GM18909 (cell line): ENCODE results near the gene RGS7.
"Not testable (repeated sequence)": the region's sequence is repeated elsewhere in the genome, so short reads cannot be mapped to it uniquely, and the experiment has no call there.

ENCODE experiments used
- ATAC-seq: cut with Tn5 transposase; IDR thresholded peaks from one replicate; pipeline ENCODE4 v1.9.1; 2021; ENCODE audit warnings: mild to moderate bottlenecking; ENCODE audit not compliant: unreplicated experiment, poor library complexity

The RGS7 gene

GRCh38 chr1:240942901-240943300 lies 414.1 kb downstream of the RGS7 start:
- no peak for ATAC-seq

- no peak for ATAC-seq
These were observed 415.2 kb downstream of the RGS7 start for GRCh38 chr1:240941701-240942370.

DNA sequence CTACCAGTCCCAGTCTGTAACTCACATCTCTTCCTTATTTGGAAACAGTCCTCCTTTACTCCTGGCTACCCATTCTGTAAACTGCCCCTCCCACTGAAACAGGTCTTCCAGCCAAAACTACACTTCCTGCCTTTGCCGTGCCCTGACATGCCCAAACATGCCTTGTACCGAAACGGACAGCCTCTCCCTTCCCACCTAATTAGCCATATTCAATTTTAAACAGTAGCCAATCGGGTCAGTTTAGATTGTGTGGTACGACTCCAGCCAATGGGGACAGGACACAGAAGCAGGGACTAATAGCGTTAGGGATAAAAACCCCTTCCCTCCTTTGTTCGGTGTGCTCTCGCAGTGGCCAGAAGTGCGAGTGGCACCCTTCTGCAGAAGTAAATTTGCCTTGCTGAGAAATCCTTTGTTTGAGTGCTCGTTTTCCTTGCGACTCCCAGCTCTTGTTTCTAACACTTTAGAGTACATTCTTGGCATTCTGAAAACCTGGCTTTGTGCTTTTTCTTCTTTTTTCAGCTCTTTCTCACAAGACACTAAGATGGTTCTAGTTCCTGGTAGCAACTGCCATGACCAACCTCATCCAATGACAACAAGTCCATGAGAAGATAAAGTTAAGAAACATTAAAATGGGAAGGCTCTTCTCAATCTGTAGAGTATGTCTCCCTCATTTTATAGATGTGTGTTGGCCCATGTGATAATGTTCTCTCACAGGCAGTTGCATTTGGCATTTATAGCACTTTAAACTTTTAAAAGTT lies 419.9 kb downstream of the RGS7 start:
- ATAC-seq = no peak

DNA sequence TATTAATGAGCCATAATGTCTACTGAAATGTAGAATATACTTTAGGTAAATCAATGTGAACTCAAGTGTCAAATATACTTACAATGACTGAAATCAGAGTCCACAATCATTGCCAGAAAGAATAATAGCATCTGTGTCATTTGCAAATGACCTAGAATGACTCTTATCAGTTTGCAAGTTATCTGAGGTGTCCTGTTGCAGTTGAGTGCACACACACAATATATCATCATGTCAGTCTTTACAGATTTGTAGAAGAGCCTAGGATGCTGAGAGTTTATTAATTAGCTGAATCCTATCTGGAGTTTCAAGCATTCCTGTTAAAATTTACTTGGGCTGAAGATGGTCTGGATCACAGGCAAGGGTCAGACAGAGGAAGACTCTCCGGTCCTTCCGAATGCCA lies 421.1 kb downstream of the RGS7 start:
- ATAC-seq = no peak

DNA sequence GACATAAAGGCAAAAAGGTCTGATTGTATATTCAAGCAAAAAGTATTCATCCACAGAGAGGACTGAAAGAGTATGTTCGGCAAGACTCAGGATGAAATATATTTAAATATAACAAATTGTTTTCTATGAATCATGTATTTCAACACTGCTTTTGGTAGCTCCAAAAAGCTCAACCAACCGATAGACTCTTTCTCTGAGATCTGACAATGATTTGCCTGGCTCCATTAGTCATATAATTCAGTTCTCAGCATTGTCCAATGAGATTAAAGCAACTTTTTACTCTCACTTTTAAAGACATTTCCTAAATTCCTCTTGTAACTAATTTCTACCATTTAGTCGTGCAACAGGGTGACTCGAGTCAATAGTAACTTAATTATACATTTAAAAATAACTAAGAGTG lies 426.0 kb downstream of the RGS7 start:
- no peak for ATAC-seq

DNA sequence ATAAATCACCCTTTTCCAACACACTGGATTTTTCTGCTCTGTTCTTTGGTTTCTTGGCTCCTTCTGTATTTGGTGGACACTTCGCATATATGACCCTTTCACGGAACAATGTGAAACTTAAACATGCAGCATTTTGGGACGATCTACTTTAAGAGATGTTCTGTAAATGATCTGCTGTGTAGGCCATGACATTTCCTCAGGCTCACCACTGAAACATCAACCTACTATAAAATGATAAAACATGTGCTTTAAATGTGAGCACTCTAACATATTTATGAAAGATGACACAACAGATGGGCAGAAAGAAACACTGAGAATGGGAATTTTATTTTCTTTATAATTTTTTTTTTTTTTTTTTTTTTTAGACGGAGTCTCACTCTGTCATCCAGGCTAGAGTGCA lies 428.7 kb downstream of the RGS7 start:
- no peak for ATAC-seq

DNA sequence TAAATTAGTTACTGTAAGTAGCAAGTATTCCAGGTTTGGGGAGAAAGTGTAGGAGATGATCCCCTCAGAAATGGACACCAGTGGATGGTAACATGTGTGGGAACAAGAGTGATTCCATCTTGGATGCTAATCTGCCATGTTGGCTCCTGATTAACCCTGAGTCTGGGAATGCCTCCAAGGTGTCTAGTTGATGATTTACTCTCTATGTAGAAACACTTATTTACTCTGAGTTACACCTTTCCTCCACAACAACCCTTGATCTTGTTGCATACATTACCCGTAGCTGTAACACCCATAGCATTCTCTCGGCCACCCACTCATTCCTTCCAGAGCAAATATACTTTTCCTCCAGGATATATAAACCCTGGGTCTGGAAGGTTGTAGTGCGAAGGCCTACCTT lies 429.2 kb downstream of the RGS7 start:
- ATAC-seq = no peak

GRCh38 chr1:240925273-240925672 lies 431.7 kb downstream of the RGS7 start:
- ATAC-seq = no peak

GRCh38 chr1:240917976-240918375 lies 439.0 kb downstream of the RGS7 start:
- no peak for ATAC-seq

- no peak for ATAC-seq
These were observed 442.5 kb downstream of the RGS7 start for GRCh38 chr1:240914506-240914905.

DNA sequence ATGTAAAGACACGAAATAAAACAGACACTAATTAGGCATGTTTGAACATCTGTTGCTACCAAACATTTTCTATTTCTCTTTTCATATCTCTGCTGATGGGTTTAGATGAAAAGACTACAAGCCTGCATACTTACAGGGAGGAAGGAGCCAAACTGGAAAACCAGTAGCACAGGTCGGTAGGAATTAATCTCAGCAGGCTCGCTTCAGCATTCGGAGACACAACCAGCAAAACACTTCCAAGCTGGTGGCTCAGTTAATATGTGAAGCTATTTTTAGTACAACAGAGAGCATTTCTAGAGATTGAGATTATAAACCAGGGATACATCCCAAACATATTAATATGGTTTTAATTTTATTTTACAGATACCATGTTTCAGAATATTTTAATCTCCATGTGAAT lies 444.2 kb downstream of the RGS7 start:
- no peak for ATAC-seq

GRCh38 chr1:240909701-240910457 lies 447.1 kb downstream of the RGS7 start:
- ATAC-seq = no peak

DNA sequence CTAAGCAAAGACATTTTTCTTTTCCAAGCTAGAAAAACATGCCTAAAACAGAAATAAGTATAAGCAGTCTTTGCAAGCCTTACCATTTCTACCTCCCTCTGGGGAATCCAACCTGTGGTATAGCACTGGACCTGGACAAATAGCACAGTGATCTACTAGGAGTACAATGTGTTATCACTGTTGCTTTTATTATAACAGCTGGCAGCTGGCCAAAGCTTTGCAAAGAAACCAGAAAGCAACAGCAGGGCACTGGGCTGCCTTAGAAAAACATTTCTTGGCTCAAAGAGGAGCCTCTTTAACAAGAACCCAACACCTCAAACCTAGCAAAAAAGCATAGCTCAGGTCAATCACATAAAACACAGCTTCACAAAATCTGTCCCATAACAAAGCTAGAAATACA lies 450.5 kb downstream of the RGS7 start:
- no peak for ATAC-seq

DNA sequence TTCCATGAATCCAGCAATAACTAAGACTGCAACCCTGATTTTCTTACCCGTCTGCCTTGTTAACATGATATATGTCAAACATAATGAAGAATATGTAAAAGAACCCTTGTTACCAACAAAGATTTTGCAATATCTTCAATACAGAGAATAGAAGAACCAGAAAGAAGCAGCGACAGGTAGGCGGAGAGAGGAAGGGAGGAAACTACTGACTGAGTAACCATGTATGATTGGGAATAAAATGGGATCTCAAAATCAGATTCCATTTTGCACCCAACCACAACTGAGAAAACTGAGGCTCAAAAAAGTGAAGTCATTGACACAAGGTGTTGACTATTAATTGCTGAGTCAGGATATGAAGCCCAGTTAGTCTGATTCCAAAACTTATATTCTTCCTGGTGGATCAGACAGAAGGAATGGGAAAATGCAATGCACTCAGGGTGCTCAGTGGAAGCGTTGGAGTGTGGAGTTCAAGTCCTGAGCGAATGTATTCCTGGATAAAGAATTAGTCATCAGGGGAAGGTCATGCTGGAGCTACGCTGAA lies 451.7 kb downstream of the RGS7 start:
- no peak for ATAC-seq

- ATAC-seq = not testable (repeated sequence)
These were observed 461.6 kb downstream of the RGS7 start for GRCh38 chr1:240895424-240895823.

DNA sequence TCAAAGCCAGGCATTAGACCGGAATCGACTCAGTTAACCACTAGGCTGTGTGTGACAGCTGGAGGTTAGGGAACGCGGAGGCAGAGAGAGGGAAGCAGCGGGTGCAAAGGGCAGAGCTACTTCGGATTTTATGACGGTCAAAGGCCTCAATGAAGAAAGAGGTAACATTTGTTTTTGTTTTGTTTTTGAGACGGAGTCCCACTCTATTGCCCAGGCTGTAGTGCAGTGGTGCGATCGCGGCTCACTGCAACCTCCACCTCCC lies 468.3 kb downstream of the RGS7 start:
- no peak for ATAC-seq

GRCh38 chr1:240888039-240888786 lies 468.8 kb downstream of the RGS7 start:
- peak; percentile 78 for ATAC-seq

- ATAC-seq = no peak
These were observed 473.5 kb downstream of the RGS7 start for GRCh38 chr1:240883490-240883889.

DNA sequence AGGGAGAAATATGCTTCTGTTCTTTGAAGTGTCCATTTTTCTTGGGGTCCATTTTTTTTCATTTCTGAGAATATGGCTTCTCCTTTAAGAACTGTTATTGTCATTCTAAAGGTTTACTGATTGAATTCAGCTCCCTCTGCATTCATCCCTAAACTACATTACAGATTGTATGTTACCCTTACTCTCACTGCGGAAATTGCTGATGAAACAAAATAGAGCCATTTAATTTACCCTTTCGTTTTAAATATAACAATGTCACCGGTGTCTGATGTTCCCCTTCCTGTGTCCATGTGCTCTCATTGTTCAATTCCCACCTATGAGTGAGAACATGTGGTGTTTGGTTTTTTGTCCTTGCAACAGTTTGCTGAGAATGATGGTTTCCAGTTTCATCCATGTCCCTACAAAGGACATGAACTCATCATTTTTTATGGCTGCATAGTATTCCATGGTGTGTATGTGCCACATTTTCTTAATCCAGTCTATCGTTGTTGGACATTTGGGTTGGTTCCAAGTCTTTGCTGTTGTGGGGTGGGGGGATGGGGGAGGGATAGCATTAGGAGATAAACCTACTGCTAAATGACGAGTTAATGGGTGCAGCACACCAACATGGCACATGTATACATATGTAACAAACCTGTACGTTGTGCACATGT lies 474.2 kb downstream of the RGS7 start:
- ATAC-seq = not testable (repeated sequence)

- ATAC-seq = no peak
These were observed 478.4 kb downstream of the RGS7 start for GRCh38 chr1:240878631-240879030.
